K562 (cell line): ENCODE data around the gene SNRNP70. TPM values are rescaled to one million over a fixed set of nuclear protein-coding genes. Genes with fewer than 3 reads are reported as not detected.

Source experiments
- ATAC-seq: fragments of 200-7000 bp; cut with Tn5 transposase; 3 replicates; pipeline ENCODE4 v1.9.1; 2020; ENCODE audit warnings: moderate library complexity
- BruUV-seq: library from RNA; stranded (reverse); fragments of 400-500 nt; replicated peaks from 2 replicates; lab custom pipeline; 2021; lab: Mats Ljungman, UMichigan
- CTCF ChIA-PET: fragments of 300-600 bp; formaldehyde crosslinking; extraction: SDS; loops from one replicate; lab custom pipeline; 2021; ENCODE audit warnings: low intra/inter-chr PET ratio; lab: Yijun Ruan, JAX
- POLR2A ChIA-PET: fragments of 300-600, 350-650 bp; sonication (Branson Sonifier 250); formaldehyde crosslinking; extraction: SDS; loops from one replicate; lab custom pipeline; 2021; ENCODE audit warnings: antibody characterized with exemption, inconsistent platforms; lab: Yijun Ruan, JAX
- DNase-seq, 4 experiments: peaks; one replicate each; pipeline versions ENCODE4 v3.0.0 to v3.0.0-alpha.2; 2011 to 2018; ENCODE audit warnings: low spot score in 3 of 4, mixed read lengths in 3 of 4; ENCODE audit errors: extremely low read depth in 1 of 4
- FAIRE-seq: peaks from 2 replicates; lab custom pipeline; 2011; peaks lifted over from hg19 to GRCh38; lab: Jason Lieb, UNC
- H2AFZ ChIP-seq: 2 replicates; pipeline ENCODE4 v1.6.0; 2011; ENCODE audit warnings: low read depth, low read length, control low read depth, inconsistent platforms
- H3K27ac ChIP-seq: fragments of 200-600 bp; 3 replicates; pipeline ENCODE4 v1.8.0; 2011; ENCODE audit warnings: low read depth, mild to moderate bottlenecking, control low read depth, inconsistent platforms, low read length, moderate library complexity, mixed read lengths; ENCODE audit errors: extremely low read depth
- H3K27me3 ChIP-seq, 2 experiments: fragments of 300-600 bp in 1 of 2; 2 replicates in 1 of 2; 3 replicates in 1 of 2; pipeline versions ENCODE4 v1.6.0 to v1.8.0; 2011; ENCODE audit warnings: inconsistent platforms in 2 of 2, low read length in 2 of 2, mild to moderate bottlenecking in 1 of 2, mixed read lengths in 1 of 2, moderate library complexity in 1 of 2; ENCODE audit not compliant: control insufficient read depth in 2 of 2, insufficient read depth in 2 of 2
- H3K36me3 ChIP-seq: fragments of 300-600 bp; 3 replicates; pipeline ENCODE4 v1.8.0; 2011; ENCODE audit warnings: mild to moderate bottlenecking, low read length, inconsistent platforms; ENCODE audit not compliant: control insufficient read depth, insufficient read depth
- H3K4me1 ChIP-seq, 2 experiments: fragments of 200-600 bp in 1 of 2; replicated peaks in 1 of 2; 2 replicates in 1 of 2; 3 replicates in 1 of 2; pipeline versions ENCODE4 v1.5.1 to v1.8.0; 2011; ENCODE audit warnings: inconsistent platforms in 2 of 2, low read length in 2 of 2, mild to moderate bottlenecking in 1 of 2, mixed read lengths in 1 of 2, moderate library complexity in 1 of 2; ENCODE audit not compliant: control insufficient read depth in 2 of 2, insufficient read depth in 2 of 2
- H3K4me2 ChIP-seq: 2 replicates; pipeline ENCODE4 v1.6.1; 2011; ENCODE audit warnings: low read length, control low read depth, inconsistent platforms, mixed read lengths; ENCODE audit not compliant: insufficient read depth
- H3K4me3 ChIP-seq: fragments of 200-600 bp; sonication (generic), shearing (Covaris generic); 2 replicates; pipeline ENCODE4 v1.5.1; 2016; ENCODE audit warnings: control low read depth, inconsistent platforms
- H3K79me2 ChIP-seq: fragments of 200-600 bp; 3 replicates; pipeline ENCODE4 v1.8.0; 2011; ENCODE audit warnings: low read length, inconsistent platforms; ENCODE audit not compliant: control insufficient read depth, insufficient read depth
- H3K9ac ChIP-seq, 2 experiments: 2 replicates each; pipeline versions ENCODE4 v1.6.0 to v1.6.1; 2011; ENCODE audit warnings: low read depth in 2 of 2, low read length in 2 of 2, control low read depth in 1 of 2, inconsistent platforms in 1 of 2, mild to moderate bottlenecking in 1 of 2, mixed read lengths in 1 of 2; ENCODE audit not compliant: insufficient read depth in 1 of 2
- H3K9me1 ChIP-seq: one replicate; pipeline ENCODE4 v1.6.0; 2011; ENCODE audit warnings: inconsistent platforms, mild to moderate bottlenecking, low read length, moderate library complexity; ENCODE audit not compliant: control insufficient read depth, insufficient read depth
- H3K9me3 ChIP-seq: replicated peaks from 2 replicates; pipeline ENCODE4 v1.5.1; 2011; ENCODE audit warnings: low read depth, low read length, inconsistent platforms; ENCODE audit not compliant: control insufficient read depth, insufficient read depth
- H4K20me1 ChIP-seq: replicated peaks from 2 replicates; pipeline ENCODE4 v1.6.1; 2011; ENCODE audit warnings: low read length, inconsistent platforms, mixed read lengths; ENCODE audit not compliant: control insufficient read depth, insufficient read depth
- BMI1 ChIP-seq: fragments of 150-350 bp; IDR thresholded peaks from 2 replicates; pipeline ENCODE4 v1.6.1; 2014; ENCODE audit warnings: low read length
- CEBPB ChIP-seq: fragments of 450-650 bp; IDR thresholded peaks from 2 replicates; pipeline ENCODE4 v1.6.1; 2016; ENCODE audit warnings: missing genetic modification characterization, missing compliant biosample characterization
- SMAD3 ChIP-seq: fragments of 450-650 bp; formaldehyde crosslinking; conservative IDR thresholded peaks from 2 replicates; pipeline ENCODE4 v1.4.0; 2020; ENCODE audit warnings: mild to moderate bottlenecking
- SPI1 ChIP-seq: IDR thresholded peaks from 2 replicates; pipeline ENCODE4 v1.6.1; 2011; ENCODE audit warnings: low read depth, low read length, control low read depth, borderline replicate concordance
- ZNF316 ChIP-seq: fragments of 450-650 bp; IDR thresholded peaks from 2 replicates; pipeline ENCODE4 v1.6.1; 2016
- ZZZ3 ChIP-seq: fragments of 450-650 bp; IDR thresholded peaks from 2 replicates; pipeline ENCODE4 v1.6.1; 2016; ENCODE audit warnings: antibody characterized with exemption, mild to moderate bottlenecking, moderate library complexity
- WGBS: fragments of 100-300 bp; shearing (Covaris generic); methylation state at CpG from one replicate; pipeline ENCODE4 v1.1.6; 2016; ENCODE audit warnings: low coverage, mixed read lengths; ENCODE audit not compliant: insufficient coverage; ENCODE audit errors: missing lambda C conversion rate; 5-methylcytosine and 5-hydroxymethylcytosine counted together
- in situ Hi-C: fragments of 300-500 bp; cut with MboI; formaldehyde crosslinking; loops from 4 replicates; pipeline ENCODE4 v1.15.0; 2018; ENCODE audit warnings: inconsistent platforms, mixed read lengths
- intact Hi-C: fragments of 100-400 bp; cut with micrococcal nuclease; formaldehyde crosslinking; loops from 2 replicates; pipeline ENCODE4 v1.14.2; 2022
- polyA plus RNA-seq, 8 experiments: library from polyadenylated mRNA; depleted of rRNA in 4 of 8; stranded (reverse) in 5 of 8; unstranded in 3 of 8; fragments of >200 nt; fragmentation: Nextera tagmentation in 2 of 8; fragmentation: Illumina TruSeq in 1 of 8; extraction: Ambion mirVana in 2 of 8; extraction: Trizol in 1 of 8; gene quantifications; 2 replicates each; pipeline versions ENCODE4 v1.2.1 to v1.2.3, GENCODE V29; 2011 to 2014; ENCODE audit warnings: inconsistent platforms in 1 of 8, missing spikeins in 1 of 8
- total RNA-seq, 7 experiments: library from RNA; depleted of rRNA in 6 of 7; stranded (reverse); fragments of >200 nt in 6 of 7; fragmentation: Illumina TruSeq in 2 of 7; extraction: Trizol in 2 of 7; gene quantifications; 2 replicates each; pipeline versions ENCODE4 v1.2.1 to v1.2.3, GENCODE V29; 2011 to 2021; ENCODE audit warnings: low replicate concordance in 1 of 7
- TF ChIP-seq, protein P1 (sequence below), 3 experiments: IDR thresholded peaks in 2 of 3; conservative IDR thresholded peaks in 1 of 3; 2 replicates each; pipeline ENCODE4 v1.5.1; 2011 to 2012; ENCODE audit warnings: low read length in 3 of 3, mild to moderate bottlenecking in 3 of 3, control low read depth in 2 of 3, improper control_type of control experiment in 1 of 3, inconsistent platforms in 1 of 3, low read depth in 1 of 3, mixed read lengths in 1 of 3, moderate library complexity in 1 of 3; ENCODE audit not compliant: insufficient read depth in 2 of 3

The SNRNP70 gene
- total and polyA plus RNA-seq, 9 of the 15 experiments (the other 6 are each of a cell fraction or from before 2014, with no cell fraction given) = 2.8 to 496 (median 136) TPM

DNA sequence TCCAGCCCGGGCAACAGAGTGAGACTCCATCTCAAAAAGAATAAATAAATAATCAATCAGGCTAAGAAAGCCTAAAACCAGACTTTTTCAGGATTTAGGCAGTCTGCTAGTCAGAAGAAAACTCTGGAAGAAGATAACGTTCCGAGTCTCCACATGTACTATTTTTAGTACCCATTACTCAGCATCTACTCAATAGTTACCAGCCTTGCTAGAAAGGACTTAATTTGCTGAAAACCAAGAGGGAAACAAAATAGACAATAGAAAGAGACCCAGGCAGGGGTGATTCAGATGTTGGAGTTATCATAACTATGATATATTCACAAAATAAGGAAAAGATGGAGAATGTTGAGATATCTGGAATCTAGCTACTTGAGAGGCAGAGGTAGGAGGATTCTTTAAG, 25.3 kb downstream of the SNRNP70 start (continued):
- peak; percentile 64 for TF ChIP-seq ZNF316
- no peak for TF ChIP-seq BMI1

DNA sequence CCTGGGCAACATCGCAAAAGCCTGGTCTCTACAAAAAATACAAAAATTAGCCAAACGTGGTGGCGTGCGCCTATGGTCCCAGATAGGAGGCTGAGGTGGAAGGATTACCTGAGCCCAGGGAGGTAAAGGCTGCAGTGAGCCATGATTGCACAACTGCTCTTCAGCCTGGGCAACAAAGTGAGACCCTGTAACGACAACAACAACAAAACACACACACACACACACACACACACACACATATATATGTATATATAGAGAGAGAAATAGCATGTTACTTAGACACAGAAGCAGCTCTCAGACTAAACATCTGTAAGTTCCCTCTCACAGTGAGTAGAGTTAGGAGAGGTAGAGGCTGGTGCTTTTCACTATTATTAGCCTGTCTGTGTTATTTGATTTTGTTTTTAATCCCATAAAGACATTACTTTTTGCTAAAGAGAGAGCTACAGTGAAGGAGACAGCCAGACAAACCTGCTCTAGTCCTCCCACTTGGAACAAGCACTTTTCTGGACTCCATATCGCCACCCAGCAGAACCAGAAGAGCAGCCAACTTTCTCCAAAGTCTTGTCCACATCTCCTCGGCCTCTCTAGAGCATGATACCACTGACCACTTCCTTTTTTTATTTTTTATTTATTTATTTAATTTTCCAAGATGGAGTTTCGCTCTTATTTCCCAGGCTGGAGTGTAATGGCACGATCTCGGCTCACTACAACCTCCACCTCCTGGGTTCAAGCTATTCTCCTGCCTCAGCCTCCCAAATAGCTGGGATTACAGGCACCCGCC, 26.2 kb downstream of the SNRNP70 start:
- no TSS peak for BruUV-seq
- Histone ChIP-seq H4K20me1 (peaks cover 7% of the 10 kb centered on the region), H3K27ac (no peak overlapping the region), H3K9ac (no peak overlapping the region; a peak in 2 of 4 replicates), H3K9me3 (no peaks in the 10 kb centered on the region), H3K27me3 (no peaks in the 10 kb centered on the region)
- FAIRE-seq = peak; percentile 49
- TF ChIP-seq ZZZ3 = no peak
- no peak for TF ChIP-seq SMAD3 (CRISPR knock-in tag)
- TF ChIP-seq CEBPB (tag) = peak; percentile 74
- TF ChIP-seq, protein P1, sequence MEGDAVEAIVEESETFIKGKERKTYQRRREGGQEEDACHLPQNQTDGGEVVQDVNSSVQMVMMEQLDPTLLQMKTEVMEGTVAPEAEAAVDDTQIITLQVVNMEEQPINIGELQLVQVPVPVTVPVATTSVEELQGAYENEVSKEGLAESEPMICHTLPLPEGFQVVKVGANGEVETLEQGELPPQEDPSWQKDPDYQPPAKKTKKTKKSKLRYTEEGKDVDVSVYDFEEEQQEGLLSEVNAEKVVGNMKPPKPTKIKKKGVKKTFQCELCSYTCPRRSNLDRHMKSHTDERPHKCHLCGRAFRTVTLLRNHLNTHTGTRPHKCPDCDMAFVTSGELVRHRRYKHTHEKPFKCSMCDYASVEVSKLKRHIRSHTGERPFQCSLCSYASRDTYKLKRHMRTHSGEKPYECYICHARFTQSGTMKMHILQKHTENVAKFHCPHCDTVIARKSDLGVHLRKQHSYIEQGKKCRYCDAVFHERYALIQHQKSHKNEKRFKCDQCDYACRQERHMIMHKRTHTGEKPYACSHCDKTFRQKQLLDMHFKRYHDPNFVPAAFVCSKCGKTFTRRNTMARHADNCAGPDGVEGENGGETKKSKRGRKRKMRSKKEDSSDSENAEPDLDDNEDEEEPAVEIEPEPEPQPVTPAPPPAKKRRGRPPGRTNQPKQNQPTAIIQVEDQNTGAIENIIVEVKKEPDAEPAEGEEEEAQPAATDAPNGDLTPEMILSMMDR (IDR thresholded peaks at IDR 0.05 in 2 of 3, conservative IDR thresholded peaks at IDR 0.05 in 1 of 3; ENCODE audit: insufficient read depth in 2 of 3, low read depth in 1 of 3, low read length in 3 of 3) = 0 out of 6 replicates have a peak, but pooled peaks of 1 of the 3 experiments have one; percentile 5
- TF ChIP-seq SPI1 = peak; percentile 84
- TF ChIP-seq, all 486 proteins: peak for 3
- in situ Hi-C loops (loop anchor here (10.0 kb wide), 1 partner anchor 1223 kb away; no protein-coding TSS in a partner anchor), intact Hi-C loops (no loop called here)
- Histone ChIP-seq H3K79me2 (peaks cover 13% of the 10 kb centered on the region), H3K4me1 (peaks cover 33 to 64% of the 10 kb centered on the region in 2 experiments), H3K9me1 (peaks cover 6% of the 10 kb centered on the region), H3K36me3 (peaks cover 42% of the 10 kb centered on the region), H2AFZ (no peak overlapping the region), H3K4me2 (no peak overlapping the region), H3K4me3 (no peak overlapping the region)
- 67% methylated on average over 11 of the region's 11 CpGs for WGBS
- ATAC-seq (no peak), DNase-seq (no peak)
- ChIA-PET POLR2A (interaction anchor here (1.1 to 1.2 kb wide), 2 partner anchors 14 to 39 kb away, joined by 3 to 4 read pairs; no protein-coding TSS in a partner anchor), CTCF (interaction anchor here (0.6 to 0.8 kb wide), 2 partner anchors 37 to 792 kb away, joined by 3 read pairs; no protein-coding TSS in a partner anchor)
